Stimulated activated CD8-positive, alpha-beta memory T cell treated with anti-CD3 and anti-CD28 coated beads, Interleukin-4, amount 100 ng/mL, for 4 hours (primary cell): ENCODE measurements around the gene P2RX3.

Experiments
- DNase-seq, 2 donors: peaks; one replicate each; pipeline ENCODE4 v3.0.0-alpha.2; 2020; ENCODE audit warnings: low read depth in 2 of 2, low spot score in 1 of 2

Gene P2RX3

DNA sequence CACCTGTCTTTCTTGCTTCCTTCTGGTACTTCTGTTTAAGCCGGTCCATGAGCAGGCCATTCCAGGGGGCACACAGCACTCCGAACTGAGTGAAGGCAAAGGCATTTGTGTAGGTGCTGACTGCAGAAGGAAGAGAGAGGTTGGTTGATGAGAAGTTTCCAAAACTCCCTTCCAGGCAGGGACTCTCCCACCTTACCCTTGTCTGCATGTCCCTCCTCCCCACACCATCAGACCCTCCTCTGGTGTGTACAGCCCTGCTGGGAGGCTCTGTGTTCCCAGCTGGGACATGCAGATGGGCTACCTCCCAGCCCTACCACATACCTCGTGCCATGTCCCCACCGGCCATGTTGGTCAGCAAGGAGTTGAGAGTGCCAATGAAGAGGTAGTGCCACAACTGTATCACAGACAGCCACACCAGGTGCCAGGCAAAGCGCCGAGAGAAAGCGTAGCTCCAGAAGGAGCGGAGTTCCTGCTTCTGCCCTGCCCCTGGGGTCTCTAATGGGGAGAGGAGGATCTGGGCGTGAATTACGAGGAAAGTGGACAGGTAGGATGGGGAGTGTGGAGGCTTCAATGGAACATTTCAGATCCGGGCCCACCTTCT lies 76.6 kb downstream of the P2RX3 start:
- DNase-seq = no peak

- no peak for DNase-seq
These were observed 78.3 kb downstream of the P2RX3 start for GRCh38 chr11:57416436-57416835.

- no peak for DNase-seq
These were observed 78.9 kb downstream of the P2RX3 start for GRCh38 chr11:57417056-57417455.

GRCh38 chr11:57418131-57418530 lies 80.0 kb downstream of the P2RX3 start:
- DNase-seq = no peak

DNA sequence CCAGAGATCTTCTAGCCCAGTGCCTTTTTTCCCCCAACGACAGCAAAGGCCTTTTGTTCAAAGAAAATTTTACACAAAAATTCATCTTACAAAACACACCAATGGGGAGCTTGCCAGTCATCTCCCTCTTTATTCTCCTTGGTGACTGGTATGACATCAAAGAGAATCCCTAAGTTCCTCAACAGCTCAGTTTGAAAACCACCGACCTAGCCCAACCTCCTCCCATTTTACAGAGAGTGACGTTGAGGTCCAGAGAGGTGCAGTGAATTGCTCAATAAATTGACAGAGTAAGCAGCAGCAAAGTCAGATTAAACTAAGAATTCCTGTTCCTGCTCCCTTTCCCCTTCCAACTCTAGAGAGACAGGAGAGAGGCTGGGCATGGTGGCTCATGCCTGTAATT lies 81.0 kb downstream of the P2RX3 start:
- no peak for DNase-seq

GRCh38 chr11:57421066-57421465 lies 82.9 kb downstream of the P2RX3 start:
- no peak for DNase-seq

DNA sequence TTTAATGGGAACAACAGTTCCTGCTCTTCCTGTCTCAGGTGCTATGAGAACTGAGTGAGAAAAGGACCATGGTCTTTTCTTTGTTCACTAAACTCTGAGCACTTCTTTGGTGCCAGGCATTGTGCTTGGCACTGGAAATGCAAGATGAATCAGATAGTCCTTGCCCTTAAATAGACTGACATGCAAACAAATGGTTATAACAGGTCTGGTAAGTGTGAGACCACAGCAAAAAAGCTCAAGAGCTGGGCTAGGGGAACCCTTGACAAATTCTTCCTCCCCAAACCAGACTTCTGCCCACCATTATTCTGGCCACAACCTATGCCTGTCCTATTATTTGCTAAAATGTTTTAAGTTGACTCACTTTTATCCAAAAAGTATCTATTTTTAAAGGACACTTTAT lies 83.7 kb downstream of the P2RX3 start:
- DNase-seq = no peak
